Breast epithelium (tissue), 3 donors: ENCODE data around the gene ACOX2.

Experiments used
- CTCF ChIP-seq, 3 donors: fragments of 450-650 bp; IDR thresholded peaks; one replicate each; pipeline ENCODE4 v1.5.1; 2016 to 2017; ENCODE audit warnings: antibody characterized with exemption in 3 of 3, mild to moderate bottlenecking in 3 of 3, moderate library complexity in 3 of 3
- POLR2AphosphoS5 ChIP-seq, 3 donors: sonication (generic); formaldehyde crosslinking; IDR thresholded peaks; one replicate each; pipeline ENCODE4 v1.6.1; 2017; ENCODE audit warnings: antibody characterized with exemption in 3 of 3

- TF ChIP-seq CTCF (IDR thresholded peaks at IDR 0.05) (no peak), POLR2AphosphoS5 (IDR thresholded peaks at IDR 0.05) (no peak)
These were observed 1.2 kb downstream of the ACOX2 start for GRCh38 chr3:58535531-58536500.
